Measurements from ENCODE around the gene CBX3. TPM values are rescaled to one million over a fixed set of nuclear protein-coding genes. Genes with fewer than 3 reads are reported as not detected.

Gene CBX3
- total and polyA plus RNA-seq, 2 of the 8 experiments (the other 6 are each of a cell fraction or from before 2014, with no cell fraction given) = 71.3 to 258 TPM

DNA sequence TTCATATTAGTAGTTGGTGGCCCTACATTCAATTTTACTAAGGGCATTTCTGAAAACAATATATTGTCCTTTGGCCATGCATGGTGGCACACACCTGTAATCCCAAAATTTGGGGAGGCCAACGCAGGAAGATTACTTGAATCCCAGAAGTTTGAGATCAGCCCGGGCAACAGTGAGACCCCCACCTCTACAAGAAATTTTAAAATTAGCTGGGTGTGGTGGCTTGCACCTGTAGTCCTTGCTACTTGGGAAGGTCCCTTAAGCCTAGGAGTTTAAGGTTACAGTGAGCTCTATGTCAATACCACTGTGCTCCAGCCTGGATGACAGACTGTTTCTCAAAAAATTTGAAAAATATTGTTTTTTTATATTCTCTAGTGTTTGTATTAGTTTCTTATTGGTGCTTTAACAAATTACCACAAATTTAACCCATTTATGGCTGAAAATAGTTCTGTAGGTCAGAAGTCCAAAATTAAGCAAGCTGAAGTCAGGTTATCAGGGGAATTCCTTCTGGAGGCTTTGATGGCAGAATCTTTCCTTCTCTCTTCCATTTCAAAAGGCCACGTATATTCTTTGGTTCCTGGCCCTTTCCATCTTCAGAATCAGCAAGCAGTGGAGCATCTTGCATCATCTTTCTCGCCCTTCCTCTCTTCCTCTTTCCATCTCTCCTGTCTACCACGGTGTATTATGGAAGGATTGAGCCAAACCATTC lies 12.4 kb downstream of the CBX3 start:
- H3K9me3 ChIP-seq (ENCODE audit: insufficient read depth in 2 of 2, low read depth in 1 of 2, low read length in 1 of 2) = no peaks in the 10 kb centered on the region
- no peak overlapping the region for H3K4me3 ChIP-seq (ENCODE audit: extremely low read depth in 1 of 4, insufficient read depth in 2 of 4, low read depth in 3 of 4, low read length in 4 of 4)
- H3K27me3 ChIP-seq (replicated peaks in 1 of 4; ENCODE audit: control insufficient read depth in 3 of 4, extremely low read depth in 1 of 4, insufficient read depth in 3 of 4, low read length in 3 of 4) = no peaks in the 10 kb centered on the region
- no peak overlapping the region for H3K56ac ChIP-seq (replicated peaks; ENCODE audit: insufficient read length, low read depth, low read length)
- FAIRE-seq = no peak
- H4K91ac ChIP-seq (replicated peaks; ENCODE audit: insufficient read length, low read length) = no peak overlapping the region
- ChIA-PET POLR2A (ENCODE audit: partially characterized antibody) (interaction anchor here (0.6 to 17.7 kb wide), 13 partner anchors 8 to 1235 kb away, joined by 3 to 442 read pairs (median 3); partner anchors contain the start of genes CBX3, HNRNPA2B1 and NFE2L3), CTCF (ENCODE audit: partially characterized antibody) (interaction anchor here (0.7 kb wide), 1 partner anchor 10 kb away, joined by 3 read pairs; no protein-coding TSS in a partner anchor)
- H3K36me3 ChIP-seq (ENCODE audit: control insufficient read depth in 2 of 4, insufficient read depth in 4 of 4, low read length in 3 of 4) = peaks cover 18 to 40% (median 28%) of the 10 kb centered on the region in 4 experiments
- WGBS, 2 experiments (ENCODE audit: extremely low coverage in 1 of 2, insufficient coverage in 1 of 2, insufficient read length in 1 of 2, insufficient replicate concordance in 2 of 2, low coverage in 1 of 2, low lambda C conversion rate in 2 of 2, missing lambda C conversion rate in 1 of 2) = 85% methylated on average over 5 of the region's 5 CpGs; no CpG with 5 or more reads in 1 of the 2 experiments
- no peak for TF ChIP-seq CBX5 (IDR thresholded peaks at IDR 0.05; ENCODE audit: low read depth, low read length)
- peak; percentile 57; the same call in 1 of the 2 replicates for TF ChIP-seq CEBPB (IDR thresholded peaks at IDR 0.05; ENCODE audit: low read depth, low read length)
- no peak for TF ChIP-seq SUZ12 (IDR thresholded peaks at IDR 0.05; ENCODE audit: low read length)
- TF ChIP-seq POLR2AphosphoS5 (IDR thresholded peaks at IDR 0.05; ENCODE audit: low read depth, low read length) = peak; percentile 61; the same call in 1 of the 2 replicates
- TF ChIP-seq POLR2A (IDR thresholded peaks at IDR 0.05; ENCODE audit: control extremely low read depth in 1 of 2, low read depth in 2 of 2, low read length in 2 of 2) = peak in 1 of 2 experiments; percentile 65; a peak in 2 of 3 replicates
- TF ChIP-seq RAD21 (IDR thresholded peaks at IDR 0.05 in 1 of 2, conservative IDR thresholded peaks at IDR 0.05 in 1 of 2; ENCODE audit: low read depth in 2 of 2, low read length in 2 of 2) = no peak
- no peak for TF ChIP-seq SP4 (IDR thresholded peaks at IDR 0.05; ENCODE audit: low read length)
- TF ChIP-seq TEAD4 (IDR thresholded peaks at IDR 0.05; ENCODE audit: low read depth, low read length) = no peak
- H3K14ac ChIP-seq (ENCODE audit: insufficient read length) = no peak overlapping the region
- no peak overlapping the region for H3K4ac ChIP-seq (replicated peaks; ENCODE audit: insufficient read length, low read depth, low read length)
- H3K9ac ChIP-seq (replicated peaks in 1 of 4; ENCODE audit: extremely low read depth in 1 of 4, low read depth in 3 of 4, low read length in 3 of 4) = no peak overlapping the region
- no peak overlapping the region for H3K18ac ChIP-seq (ENCODE audit: extremely low read depth, low read length)
- H3K79me2 ChIP-seq (ENCODE audit: control insufficient read depth in 1 of 2, insufficient read depth in 2 of 2, low read length in 2 of 2) = peaks cover 0 to 17% of the 10 kb centered on the region in 2 experiments; a peak in 2 of 4 replicates
- no peak overlapping the region for H2AFZ ChIP-seq (ENCODE audit: low read length)
- no peak overlapping the region for H2BK5ac ChIP-seq (ENCODE audit: low read depth, low read length)
- H2BK120ac ChIP-seq (replicated peaks; ENCODE audit: low read depth, low read length) = no peak overlapping the region
- H2BK12ac ChIP-seq (ENCODE audit: low read depth, low read length) = no peak overlapping the region
- no peak for DNase-seq (ENCODE audit: low read depth in 1 of 2, low spot score in 2 of 2)
- H4K5ac ChIP-seq (ENCODE audit: insufficient read length, low read depth, low read length) = no peak overlapping the region
- H3K4me2 ChIP-seq (ENCODE audit: insufficient read depth in 1 of 2, low read depth in 2 of 2, low read length in 2 of 2) = no peak overlapping the region
- no peak overlapping the region for H2BK20ac ChIP-seq (ENCODE audit: low read length)
- no peak overlapping the region for H3K27ac ChIP-seq (ENCODE audit: low read depth, low read length)
- no peak overlapping the region for H2BK15ac ChIP-seq (ENCODE audit: low read length)
- H4K8ac ChIP-seq (ENCODE audit: extremely low read depth, insufficient read depth, low read length) = no peak overlapping the region
- no peaks in the 10 kb centered on the region for H3K4me1 ChIP-seq (replicated peaks in 1 of 4; ENCODE audit: control insufficient read depth in 3 of 4, insufficient read depth in 4 of 4, low read length in 3 of 4)
- H4K20me1 ChIP-seq (replicated peaks in 1 of 2; ENCODE audit: control insufficient read depth in 1 of 2, insufficient read depth in 2 of 2, low read length in 2 of 2) = peaks cover 0 to 2% of the 10 kb centered on the region in 2 experiments
- no peaks in the 10 kb centered on the region for H3K23me2 ChIP-seq (ENCODE audit: low read depth, low read length)
- H2AK5ac ChIP-seq (ENCODE audit: low read depth, low read length) = no peak overlapping the region; the same call in 1 of the 2 replicates
- H3K79me1 ChIP-seq (ENCODE audit: low read depth, low read length) = no peaks in the 10 kb centered on the region
- H3K23ac ChIP-seq (ENCODE audit: insufficient read length) = no peak overlapping the region

Measured in H1 (cell line).